HG03439 (cell line): ENCODE data around the gene CALHM3.

Source experiments
- ATAC-seq: cut with Tn5 transposase; IDR thresholded peaks from one replicate; pipeline ENCODE4 v1.9.1; 2021; ENCODE audit warnings: mild to moderate bottlenecking, moderate library complexity; ENCODE audit not compliant: unreplicated experiment

CALHM3 gene

GRCh38 chr10:103451091-103451813, 27.8 kb downstream of the CALHM3 start:
- no peak for ATAC-seq

- no peak for ATAC-seq
Observed at GRCh38 chr10:103450201-103450695, 28.8 kb downstream of the CALHM3 start.

GRCh38 chr10:103449208-103450144, 29.6 kb downstream of the CALHM3 start:
- no peak for ATAC-seq

GRCh38 chr10:103448746-103449145, 30.3 kb downstream of the CALHM3 start:
- no peak for ATAC-seq

- no peak for ATAC-seq
Observed at GRCh38 chr10:103447187-103447586, 31.9 kb downstream of the CALHM3 start.

- ATAC-seq, result no peak
Observed at GRCh38 chr10:103445767-103446567, 33.1 kb downstream of the CALHM3 start.

GRCh38 chr10:103445366-103445765, 33.7 kb downstream of the CALHM3 start:
- no peak for ATAC-seq

- no peak for ATAC-seq
Observed at GRCh38 chr10:103444478-103444877, 34.6 kb downstream of the CALHM3 start.

GRCh38 chr10:103443475-103444185, 35.4 kb downstream of the CALHM3 start:
- no peak for ATAC-seq

- no peak for ATAC-seq
Observed at GRCh38 chr10:103442031-103442461, 37.0 kb downstream of the CALHM3 start.

GRCh38 chr10:103441611-103442010, 37.4 kb downstream of the CALHM3 start:
- no peak for ATAC-seq

- no peak for ATAC-seq
Observed at GRCh38 chr10:103441206-103441605, 37.8 kb downstream of the CALHM3 start.

- ATAC-seq, result no peak
Observed at GRCh38 chr10:103440416-103440815, 38.6 kb downstream of the CALHM3 start.

- ATAC-seq, result no peak
Observed at GRCh38 chr10:103439776-103440175, 39.3 kb downstream of the CALHM3 start.

- ATAC-seq, result no peak
Observed at GRCh38 chr10:103433858-103434257, 45.2 kb downstream of the CALHM3 start.

- ATAC-seq, result no peak
Observed at GRCh38 chr10:103431902-103432301, 47.1 kb downstream of the CALHM3 start.

GRCh38 chr10:103429647-103430046, 49.4 kb downstream of the CALHM3 start:
- ATAC-seq, result no peak

GRCh38 chr10:103428989-103429643, 49.9 kb downstream of the CALHM3 start:
- ATAC-seq, result no peak

GRCh38 chr10:103427866-103428265, 51.2 kb downstream of the CALHM3 start:
- ATAC-seq, result no peak

GRCh38 chr10:103423748-103424147, 55.3 kb downstream of the CALHM3 start:
- no peak for ATAC-seq
